HL-60 (cell line): Measurements from ENCODE around the gene ABO.
"Not testable (repeated sequence)": the region's sequence is repeated elsewhere in the genome, so short reads cannot be mapped to it uniquely, and the experiment has no call there.

ENCODE experiments used
- DNase-seq, 2 experiments: peaks; one replicate each; pipeline ENCODE4 v3.0.0-alpha.2; 2010 to 2020; ENCODE audit warnings: low read depth in 1 of 2, low spot score in 1 of 2
- H3K27ac ChIP-seq: fragments of 250-450 bp; sonication (Bioruptor Pico); replicated peaks from 2 replicates; pipeline ENCODE4 v1.5.1; 2020; ENCODE audit warnings: mild to moderate bottlenecking, moderate library complexity
- H3K27me3 ChIP-seq: fragments of 250-450 bp; sonication (Bioruptor Pico); 2 replicates; pipeline ENCODE4 v1.5.1; 2021; ENCODE audit warnings: mild to moderate bottlenecking, moderate library complexity; ENCODE audit not compliant: insufficient read depth, poor library complexity, severe bottlenecking
- H3K4me3 ChIP-seq: replicated peaks from 2 replicates; pipeline ENCODE4 v1.5.1; 2011; ENCODE audit warnings: mild to moderate bottlenecking, control low read depth, low read length; ENCODE audit not compliant: insufficient read depth
- GABPA ChIP-seq: IDR thresholded peaks from 2 replicates; pipeline ENCODE4 v1.6.1; 2012; ENCODE audit warnings: low read depth
- POLR2AphosphoS5 ChIP-seq: IDR thresholded peaks from 2 replicates; pipeline ENCODE4 v1.6.1; 2012; ENCODE audit warnings: low read depth
- SPI1 ChIP-seq: IDR thresholded peaks from 2 replicates; pipeline ENCODE4 v1.6.1; 2012; ENCODE audit warnings: low read depth, mild to moderate bottlenecking, borderline replicate concordance
- TF ChIP-seq, protein P1 (sequence below): IDR thresholded peaks from 2 replicates; pipeline ENCODE4 v1.6.1; 2012; ENCODE audit warnings: low read depth; ENCODE audit not compliant: insufficient replicate concordance
- TF ChIP-seq, protein P2 (sequence below): IDR thresholded peaks from one replicate; pipeline ENCODE4 v1.5.1; 2011; ENCODE audit warnings: low read length, control low read depth, inconsistent platforms; ENCODE audit not compliant: insufficient read depth

Gene ABO

DNA sequence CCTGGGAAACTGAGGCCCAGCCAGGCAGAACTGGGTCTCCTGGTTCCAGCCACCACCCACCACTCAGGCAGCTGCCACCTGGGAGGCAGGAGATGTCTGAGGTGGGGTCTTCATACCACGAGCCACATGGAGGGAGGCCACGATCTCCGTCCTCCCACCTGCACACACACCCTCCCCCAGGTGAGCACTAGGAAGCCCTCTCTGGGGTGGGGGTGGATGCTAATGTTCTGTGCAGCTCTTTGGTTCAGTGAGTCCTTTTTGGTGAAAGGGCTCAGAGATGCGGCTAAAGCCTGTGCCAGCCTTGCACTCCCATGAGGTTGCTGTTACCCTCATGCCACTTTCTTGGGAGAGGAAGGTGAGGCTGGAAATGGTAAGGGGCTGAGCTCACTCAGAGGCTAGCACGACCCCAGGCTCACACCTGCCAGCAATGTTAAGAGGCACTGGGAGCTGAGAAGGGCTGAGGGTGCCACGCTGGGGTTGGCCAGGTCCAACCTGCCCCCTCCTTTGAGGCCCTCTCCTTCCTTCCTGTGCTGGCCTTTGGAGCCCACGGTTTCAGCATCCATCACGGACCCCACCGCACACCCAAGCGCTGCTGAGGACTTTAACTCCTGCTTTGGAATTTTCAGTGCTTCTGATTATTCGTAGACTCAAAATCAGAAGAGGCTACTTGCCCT lies 39.3 kb downstream of the ABO start:
- Histone ChIP-seq H3K4me3 (no peak overlapping the region), H3K27ac (no peak overlapping the region), H3K27me3 (peaks cover 13% of the 10 kb centered on the region)
- no peak for TF ChIP-seq SPI1
- TF ChIP-seq, protein P1, sequence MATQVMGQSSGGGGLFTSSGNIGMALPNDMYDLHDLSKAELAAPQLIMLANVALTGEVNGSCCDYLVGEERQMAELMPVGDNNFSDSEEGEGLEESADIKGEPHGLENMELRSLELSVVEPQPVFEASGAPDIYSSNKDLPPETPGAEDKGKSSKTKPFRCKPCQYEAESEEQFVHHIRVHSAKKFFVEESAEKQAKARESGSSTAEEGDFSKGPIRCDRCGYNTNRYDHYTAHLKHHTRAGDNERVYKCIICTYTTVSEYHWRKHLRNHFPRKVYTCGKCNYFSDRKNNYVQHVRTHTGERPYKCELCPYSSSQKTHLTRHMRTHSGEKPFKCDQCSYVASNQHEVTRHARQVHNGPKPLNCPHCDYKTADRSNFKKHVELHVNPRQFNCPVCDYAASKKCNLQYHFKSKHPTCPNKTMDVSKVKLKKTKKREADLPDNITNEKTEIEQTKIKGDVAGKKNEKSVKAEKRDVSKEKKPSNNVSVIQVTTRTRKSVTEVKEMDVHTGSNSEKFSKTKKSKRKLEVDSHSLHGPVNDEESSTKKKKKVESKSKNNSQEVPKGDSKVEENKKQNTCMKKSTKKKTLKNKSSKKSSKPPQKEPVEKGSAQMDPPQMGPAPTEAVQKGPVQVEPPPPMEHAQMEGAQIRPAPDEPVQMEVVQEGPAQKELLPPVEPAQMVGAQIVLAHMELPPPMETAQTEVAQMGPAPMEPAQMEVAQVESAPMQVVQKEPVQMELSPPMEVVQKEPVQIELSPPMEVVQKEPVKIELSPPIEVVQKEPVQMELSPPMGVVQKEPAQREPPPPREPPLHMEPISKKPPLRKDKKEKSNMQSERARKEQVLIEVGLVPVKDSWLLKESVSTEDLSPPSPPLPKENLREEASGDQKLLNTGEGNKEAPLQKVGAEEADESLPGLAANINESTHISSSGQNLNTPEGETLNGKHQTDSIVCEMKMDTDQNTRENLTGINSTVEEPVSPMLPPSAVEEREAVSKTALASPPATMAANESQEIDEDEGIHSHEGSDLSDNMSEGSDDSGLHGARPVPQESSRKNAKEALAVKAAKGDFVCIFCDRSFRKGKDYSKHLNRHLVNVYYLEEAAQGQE: no peak
- TF ChIP-seq, protein P2, sequence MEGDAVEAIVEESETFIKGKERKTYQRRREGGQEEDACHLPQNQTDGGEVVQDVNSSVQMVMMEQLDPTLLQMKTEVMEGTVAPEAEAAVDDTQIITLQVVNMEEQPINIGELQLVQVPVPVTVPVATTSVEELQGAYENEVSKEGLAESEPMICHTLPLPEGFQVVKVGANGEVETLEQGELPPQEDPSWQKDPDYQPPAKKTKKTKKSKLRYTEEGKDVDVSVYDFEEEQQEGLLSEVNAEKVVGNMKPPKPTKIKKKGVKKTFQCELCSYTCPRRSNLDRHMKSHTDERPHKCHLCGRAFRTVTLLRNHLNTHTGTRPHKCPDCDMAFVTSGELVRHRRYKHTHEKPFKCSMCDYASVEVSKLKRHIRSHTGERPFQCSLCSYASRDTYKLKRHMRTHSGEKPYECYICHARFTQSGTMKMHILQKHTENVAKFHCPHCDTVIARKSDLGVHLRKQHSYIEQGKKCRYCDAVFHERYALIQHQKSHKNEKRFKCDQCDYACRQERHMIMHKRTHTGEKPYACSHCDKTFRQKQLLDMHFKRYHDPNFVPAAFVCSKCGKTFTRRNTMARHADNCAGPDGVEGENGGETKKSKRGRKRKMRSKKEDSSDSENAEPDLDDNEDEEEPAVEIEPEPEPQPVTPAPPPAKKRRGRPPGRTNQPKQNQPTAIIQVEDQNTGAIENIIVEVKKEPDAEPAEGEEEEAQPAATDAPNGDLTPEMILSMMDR: no peak
- TF ChIP-seq GABPA: no peak
- DNase-seq: no peak

DNA sequence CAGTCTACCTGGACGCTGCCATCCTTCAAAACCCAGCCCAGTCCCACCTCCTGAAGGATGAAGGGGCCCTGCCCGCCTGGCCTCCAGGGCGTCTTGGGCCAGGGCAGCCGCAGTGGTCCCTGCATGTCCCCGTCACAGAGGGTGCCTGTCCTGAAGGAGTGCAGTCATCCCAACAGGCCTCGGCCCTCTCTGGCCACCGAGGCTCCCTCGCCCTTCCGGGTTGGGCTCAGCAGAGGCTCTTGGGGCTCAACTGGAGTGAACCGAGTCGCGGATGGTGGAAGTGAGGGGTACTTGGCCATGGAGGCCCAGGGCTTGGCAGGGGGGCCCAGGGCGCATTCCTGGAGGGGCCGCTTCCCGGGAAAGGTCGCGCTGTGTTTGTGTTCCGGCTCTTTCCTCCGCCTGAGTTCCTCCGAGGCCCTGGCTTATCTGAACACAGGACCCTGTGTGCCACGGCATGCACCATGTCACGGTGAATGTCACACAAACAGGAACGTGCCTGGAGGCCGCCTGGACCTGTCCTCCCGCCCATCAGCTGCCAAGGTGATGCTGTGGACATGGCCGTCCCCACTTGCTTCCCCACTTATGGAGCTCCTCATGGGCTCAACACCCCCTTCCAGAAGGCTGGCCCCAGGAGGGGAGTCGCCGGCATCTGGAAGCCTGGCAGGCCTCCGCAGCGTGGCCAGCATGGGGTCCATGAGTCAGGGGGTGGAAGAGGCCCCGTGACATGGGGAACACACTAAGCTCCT lies 40.3 kb downstream of the ABO start:
- no peak for DNase-seq
- Histone ChIP-seq H3K4me3 (no peak overlapping the region), H3K27ac (no peak overlapping the region), H3K27me3 (peaks cover 13% of the 10 kb centered on the region)
- TF ChIP-seq GABPA (no peak), POLR2AphosphoS5 (no peak), SPI1 (no peak)
- TF ChIP-seq, protein P2: no peak
- TF ChIP-seq, protein P1: no peak

DNA sequence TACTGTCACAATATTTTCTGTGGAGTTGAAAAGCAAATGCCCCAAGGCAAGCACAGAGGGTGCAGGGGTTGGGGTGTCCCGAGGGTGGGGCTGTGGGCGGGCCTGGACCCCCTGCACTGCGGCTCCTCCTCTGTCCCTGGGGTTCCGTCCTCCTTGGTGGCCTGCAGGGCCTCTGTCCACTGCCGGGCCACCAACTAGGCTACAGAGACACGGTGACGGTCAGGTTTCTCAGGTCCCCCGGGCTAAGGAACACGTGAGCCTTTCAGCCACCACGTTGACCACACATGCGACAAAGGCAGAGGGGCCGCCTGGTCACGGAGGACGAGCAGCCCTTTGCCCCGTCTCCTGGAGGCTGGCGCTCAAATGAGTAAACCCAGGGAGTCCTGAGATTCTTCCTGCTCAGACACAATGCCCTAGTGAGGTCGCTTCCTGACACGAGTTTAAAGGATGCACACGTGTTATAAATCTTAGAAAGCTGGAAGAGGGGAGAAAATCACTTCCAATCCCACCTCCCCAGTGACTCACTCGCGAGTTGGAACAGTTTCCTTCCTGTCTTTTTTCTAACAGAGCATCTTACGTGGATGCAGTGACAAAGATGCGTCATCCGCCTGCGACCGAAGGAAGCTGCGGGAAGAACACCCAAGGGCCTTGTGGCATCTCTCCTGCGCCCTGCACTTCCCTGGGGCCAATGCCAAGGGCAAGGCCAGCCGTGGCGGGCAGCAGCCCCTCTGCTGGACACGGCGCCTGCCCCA lies 41.1 kb downstream of the ABO start:
- Histone ChIP-seq H3K27ac (no peak overlapping the region), H3K4me3 (no peak overlapping the region), H3K27me3 (peaks cover 12% of the 10 kb centered on the region)
- DNase-seq: no peak
- TF ChIP-seq, protein P2: no peak
- TF ChIP-seq SPI1: no peak
- TF ChIP-seq GABPA: no peak
- TF ChIP-seq, protein P1: no peak
- no peak for TF ChIP-seq POLR2AphosphoS5

DNA sequence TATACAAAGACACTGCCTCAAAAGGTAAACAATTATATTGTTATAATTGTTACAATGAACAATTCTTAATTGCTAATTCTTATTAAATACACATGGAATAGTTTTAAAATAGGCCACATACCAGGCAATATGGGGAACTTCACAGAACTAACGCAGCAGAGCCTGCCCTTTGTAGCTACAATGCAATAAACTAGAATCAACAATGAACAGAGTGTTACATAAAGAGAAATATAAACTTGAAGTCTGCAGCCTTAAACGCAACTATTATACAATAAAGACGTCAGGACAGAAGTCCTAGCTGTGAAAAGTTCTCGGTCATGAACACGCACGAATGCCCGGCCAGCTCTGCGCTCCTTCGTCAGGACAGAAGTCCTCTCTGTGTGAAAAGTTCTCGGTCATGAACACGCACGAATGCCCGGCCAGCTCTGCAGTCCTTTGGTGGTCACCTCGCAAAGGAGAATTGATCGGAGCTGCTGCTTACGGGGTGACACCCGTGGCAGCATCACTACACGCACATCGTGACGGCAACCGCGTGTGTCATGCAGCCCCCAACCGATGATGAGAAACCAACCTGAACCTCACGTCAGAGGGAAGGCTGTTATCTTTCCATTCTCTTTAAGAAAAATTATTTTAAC lies 43.0 kb downstream of the ABO start:
- not testable (repeated sequence) for H3K27ac ChIP-seq, H3K4me3 ChIP-seq, DNase-seq, H3K27me3 ChIP-seq

DNA sequence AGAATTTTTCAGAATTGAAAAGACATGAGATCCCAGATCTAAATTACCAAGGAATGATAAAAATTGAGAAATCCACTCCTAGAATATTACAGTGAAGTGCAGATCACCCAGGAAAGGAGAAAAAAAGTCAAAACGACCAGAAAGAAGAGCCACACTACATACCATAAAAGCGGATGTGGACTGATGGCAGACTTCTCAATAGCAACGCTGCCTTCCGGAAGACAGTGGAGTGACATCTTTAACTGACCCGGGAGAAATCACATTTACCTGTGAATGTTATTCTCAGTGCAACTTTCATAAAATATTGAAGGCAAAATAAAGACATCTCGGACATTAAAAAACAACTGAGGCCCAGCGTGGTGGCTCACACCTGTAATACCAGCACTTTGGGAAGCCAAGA lies 44.5 kb downstream of the ABO start:
- not testable (repeated sequence) for H3K4me3 ChIP-seq, H3K27me3 ChIP-seq, DNase-seq, H3K27ac ChIP-seq
